GM21515 (cell line): ENCODE data around the gene ALKAL2.
A peak's percentile ranks its signal among the peaks of the same experiment; 100 is the strongest.

Source experiments
- ATAC-seq: cut with Tn5 transposase; IDR thresholded peaks from one replicate; pipeline ENCODE4 v1.9.1; 2021; ENCODE audit not compliant: unreplicated experiment

Gene ALKAL2

DNA sequence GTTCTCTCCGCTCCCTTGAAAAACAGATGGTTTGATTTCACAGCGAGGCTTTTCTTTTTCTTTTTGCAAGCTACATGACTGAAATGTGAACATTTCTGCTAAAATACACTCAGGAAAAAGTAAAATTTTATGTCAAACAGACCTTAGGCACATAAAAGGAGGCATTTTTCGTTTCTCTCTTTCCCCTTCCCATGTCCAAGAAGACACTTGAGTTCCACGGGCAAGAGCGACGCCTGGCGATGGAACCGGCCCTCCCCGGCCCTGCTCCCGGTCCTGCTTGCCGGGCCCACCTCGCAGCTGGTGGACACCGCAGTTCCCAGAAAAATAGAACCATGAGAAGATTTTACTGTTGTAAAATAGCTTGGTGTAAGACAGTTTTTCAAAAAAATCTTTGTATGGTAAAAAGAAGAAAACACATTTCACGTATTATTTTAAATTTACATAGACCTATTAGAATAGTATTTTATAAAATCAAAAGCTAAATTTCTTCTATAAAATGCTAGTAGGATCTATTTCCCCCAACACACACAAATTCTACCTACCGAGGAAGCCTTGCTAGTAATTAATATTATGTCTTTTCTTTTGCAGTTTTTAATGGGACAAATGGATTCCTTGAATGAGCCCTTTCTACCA lies 2.3 kb upstream of the ALKAL2 start:
- ATAC-seq: no peak

- no peak for ATAC-seq
These were observed 1.6 kb upstream of the ALKAL2 start for GRCh38 chr2:289362-290089.

- no peak for ATAC-seq
These were observed 969 bp upstream of the ALKAL2 start for GRCh38 chr2:288758-289361.

DNA sequence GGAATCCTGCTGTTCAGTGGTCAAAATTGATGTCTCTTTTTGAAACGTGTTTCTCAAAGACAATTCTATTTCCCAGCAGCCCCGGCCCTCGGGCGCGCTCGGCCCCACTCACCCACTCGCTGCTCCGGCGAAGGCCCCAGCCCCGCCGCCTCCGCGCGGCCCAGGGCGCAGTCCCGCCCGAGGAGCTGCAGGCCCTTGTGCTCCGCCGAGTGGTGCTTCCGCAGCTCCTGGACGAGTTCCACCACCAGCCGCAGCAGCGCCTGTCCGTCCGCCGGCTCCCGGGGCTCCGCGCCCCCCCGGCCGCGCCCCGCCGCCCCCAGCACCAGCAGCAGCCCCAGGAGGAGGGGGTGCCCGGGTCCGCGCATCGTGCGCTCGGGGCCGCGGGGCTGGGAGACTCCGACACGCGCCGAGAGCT lies 413 bp downstream of the ALKAL2 start:
- ATAC-seq: no peak

DNA sequence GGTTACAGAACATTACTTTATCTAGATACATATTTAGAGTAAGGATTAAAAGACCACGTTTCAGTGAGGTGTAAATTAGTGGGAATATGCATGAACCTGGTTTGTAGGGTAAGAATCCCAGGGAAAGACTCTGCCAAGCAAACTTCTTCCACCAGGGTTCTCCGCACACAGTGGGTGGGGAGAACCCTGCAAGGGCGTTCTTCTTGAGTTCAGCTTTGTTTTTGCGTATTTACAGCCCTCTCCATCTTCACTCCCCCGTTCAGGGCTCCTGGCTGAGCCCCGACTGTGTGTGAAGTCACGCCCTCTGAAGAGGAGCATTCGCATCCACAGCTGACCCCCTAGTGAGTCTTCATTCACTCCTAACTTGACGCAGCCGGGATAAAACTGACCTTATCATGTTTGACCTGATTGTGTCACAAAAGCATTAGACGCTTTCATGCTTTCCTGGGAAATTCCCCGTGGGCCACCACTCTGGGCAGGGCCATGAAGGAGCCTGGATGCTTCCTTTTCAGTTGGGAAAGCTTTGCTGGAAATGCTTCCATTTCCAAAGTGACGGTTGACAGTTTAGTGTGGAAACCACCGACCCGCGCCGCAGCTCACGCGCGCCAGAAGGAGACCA lies 1.0 kb downstream of the ALKAL2 start:
- no peak for ATAC-seq

GRCh38 chr2:286035-286434 lies 1.9 kb downstream of the ALKAL2 start:
- ATAC-seq: no peak

GRCh38 chr2:285531-285930 lies 2.4 kb downstream of the ALKAL2 start:
- ATAC-seq: no peak

- ATAC-seq: no peak
These were observed 2.9 kb downstream of the ALKAL2 start for GRCh38 chr2:284896-285492.

GRCh38 chr2:283996-284794 lies 3.7 kb downstream of the ALKAL2 start:
- ATAC-seq: no peak

- ATAC-seq: no peak
These were observed 5.3 kb downstream of the ALKAL2 start for GRCh38 chr2:282371-283263.

DNA sequence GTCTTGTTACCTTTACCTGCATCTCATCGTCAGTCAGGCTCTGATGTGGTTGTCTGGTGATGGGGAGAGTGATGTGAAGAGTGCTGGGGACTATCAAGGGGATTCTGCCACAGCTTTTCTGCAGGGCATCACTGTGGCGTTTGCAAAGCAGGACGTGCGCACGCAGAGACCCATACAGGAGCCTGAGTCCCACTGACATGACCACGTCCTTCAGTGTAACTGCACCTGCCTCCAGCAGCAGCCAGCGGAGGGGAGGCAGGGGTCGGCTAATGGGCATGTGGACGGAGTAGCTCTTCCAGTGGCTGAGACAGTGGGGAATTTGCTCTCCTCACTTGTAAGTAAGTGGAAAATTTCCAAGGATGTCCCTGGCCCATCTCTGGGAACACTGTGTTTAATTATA lies 6.5 kb downstream of the ALKAL2 start:
- no peak for ATAC-seq

- ATAC-seq: no peak
These were observed 7.2 kb downstream of the ALKAL2 start for GRCh38 chr2:280650-281110.

GRCh38 chr2:279956-280649 lies 7.8 kb downstream of the ALKAL2 start:
- no peak for ATAC-seq

DNA sequence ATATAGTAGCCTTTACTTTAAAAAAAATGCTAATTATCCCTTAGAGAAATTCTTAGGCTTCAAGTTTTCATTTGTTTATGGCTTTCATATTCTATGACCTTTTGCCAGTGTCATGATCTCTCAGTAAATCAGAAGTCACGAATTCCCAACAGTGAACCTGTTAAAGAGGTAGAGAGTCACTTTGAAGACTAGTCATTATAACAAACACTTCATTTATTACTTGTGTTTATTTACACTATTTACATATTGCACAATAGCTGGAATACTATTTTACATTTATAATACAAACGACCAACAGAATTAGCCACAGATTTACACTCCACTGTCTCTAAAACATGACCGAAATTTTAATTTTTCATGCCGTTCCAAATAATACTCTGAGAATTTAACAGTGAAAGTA lies 8.5 kb downstream of the ALKAL2 start:
- no peak for ATAC-seq

GRCh38 chr2:278927-279320 lies 9.0 kb downstream of the ALKAL2 start:
- ATAC-seq: no peak

DNA sequence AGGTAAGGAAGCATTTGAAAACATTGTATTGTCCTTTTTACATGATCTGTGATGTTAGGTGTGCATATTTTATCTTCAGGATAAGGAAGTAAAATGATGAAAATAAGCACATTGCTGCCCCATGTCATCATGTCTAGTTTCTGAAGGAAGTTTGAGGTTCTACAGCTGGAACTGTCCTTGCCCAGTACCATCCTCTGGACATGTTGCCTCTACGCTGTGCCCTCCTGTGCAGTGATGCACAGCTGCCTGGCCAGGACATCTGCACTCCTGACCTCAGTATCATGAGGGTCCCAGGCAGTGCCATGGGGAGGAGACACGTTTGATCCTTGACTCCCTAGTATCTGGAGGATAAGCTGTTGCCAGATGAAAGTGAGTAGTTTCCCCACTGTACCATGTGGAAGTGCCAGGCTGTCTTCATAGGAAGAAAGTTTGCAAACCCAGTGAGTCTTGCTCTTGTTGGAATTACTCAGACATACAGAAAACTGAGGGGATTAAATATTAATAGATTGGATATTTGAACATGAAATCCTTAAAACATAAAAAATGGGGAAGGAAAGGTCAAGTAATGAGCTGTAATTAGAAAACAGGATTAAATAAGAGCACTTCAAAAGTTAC lies 9.5 kb downstream of the ALKAL2 start:
- ATAC-seq: no peak

DNA sequence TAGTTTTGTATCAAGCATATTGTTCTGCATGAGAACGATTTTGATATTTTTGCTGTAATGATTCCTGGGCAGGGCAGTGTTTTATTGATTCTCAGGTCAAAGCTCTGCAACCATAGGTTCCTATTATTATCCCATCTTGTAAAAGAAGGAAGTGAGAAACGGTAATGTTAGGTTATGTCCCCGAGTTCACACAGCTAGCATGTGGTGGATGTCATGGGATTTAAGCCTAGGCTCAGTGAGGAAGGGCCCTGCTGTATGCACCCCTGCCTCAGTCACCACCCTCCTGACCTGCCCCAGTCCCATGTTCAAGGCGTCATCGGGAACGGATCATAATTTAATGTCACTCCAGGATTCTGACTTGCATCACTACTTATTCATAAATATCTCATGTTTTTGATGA lies 12.4 kb downstream of the ALKAL2 start:
- ATAC-seq: peak; percentile 93

DNA sequence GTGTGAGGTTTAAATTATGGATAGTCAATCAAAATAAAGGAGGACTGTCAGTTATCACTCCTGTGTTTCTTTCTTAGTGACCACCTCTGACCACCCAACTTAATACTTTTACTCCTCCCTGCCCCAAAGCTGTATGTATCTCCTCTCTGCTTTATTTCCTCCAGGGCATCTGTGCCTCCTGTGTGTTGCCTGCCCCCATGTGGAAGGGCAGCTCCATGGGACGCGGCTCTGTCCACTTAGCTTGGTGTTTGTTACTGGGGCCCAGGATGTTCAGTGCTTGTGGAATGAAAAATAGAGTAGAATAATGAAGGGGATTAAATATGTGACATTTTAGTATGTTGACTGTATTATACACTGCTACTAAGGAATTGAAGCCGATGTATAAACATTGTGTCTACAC lies 13.4 kb downstream of the ALKAL2 start:
- ATAC-seq: no peak

- no peak for ATAC-seq
These were observed 14.6 kb downstream of the ALKAL2 start for GRCh38 chr2:273333-273732.
